Activated CD8-positive, alpha-beta memory T cell treated with anti-CD3 and anti-CD28 coated beads, Interleukin-2, amount 50 U/mL, for 24 hours (primary cell): ENCODE results near the gene RECQL.
"Not testable (repeated sequence)": the region's sequence is repeated elsewhere in the genome, so short reads cannot be mapped to it uniquely, and the experiment has no call there.

Source experiments
- DNase-seq: peaks from one replicate; pipeline ENCODE4 v3.0.0-alpha.2; 2020; ENCODE audit errors: extremely low read depth

RECQL gene

DNA sequence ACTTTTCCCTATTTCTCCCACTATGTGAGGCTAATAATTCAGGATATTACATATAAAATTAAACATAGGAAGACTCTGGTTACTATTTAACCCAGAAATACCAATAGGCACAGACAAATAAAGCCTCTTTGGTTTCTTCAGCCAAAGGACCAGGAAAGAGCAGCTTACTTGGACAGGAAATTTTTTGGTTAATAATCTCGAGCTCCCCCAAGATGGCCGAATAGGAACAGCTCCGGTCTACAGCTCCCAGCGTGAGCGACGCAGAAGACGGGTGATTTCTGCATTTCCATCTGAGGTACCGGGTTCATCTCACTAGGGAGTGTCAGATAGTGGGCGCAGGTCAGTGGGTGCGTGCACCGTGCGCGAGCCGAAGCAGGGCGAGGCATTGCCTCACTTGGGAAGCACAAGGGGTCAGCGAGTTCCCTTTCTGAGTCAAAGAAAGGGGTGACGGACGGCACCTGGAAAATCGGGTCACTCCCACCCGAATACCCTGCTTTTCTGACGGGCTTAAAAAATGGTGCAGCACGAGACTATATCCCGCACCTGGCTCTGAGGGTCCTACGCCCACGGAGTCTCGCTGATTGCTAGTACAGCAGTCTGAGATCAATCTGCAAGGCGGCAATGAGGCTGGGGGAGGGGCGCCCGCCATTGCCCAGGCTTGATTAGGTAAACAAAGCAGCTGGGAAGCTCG, 82.3 kb downstream of the RECQL start:
- not testable (repeated sequence) for DNase-seq
